Measurements from ENCODE around the gene SNAPC2. TPM values are rescaled to one million over a fixed set of nuclear protein-coding genes. Genes with fewer than 3 reads are reported as not detected.
"Not testable (repeated sequence)": the region's sequence is repeated elsewhere in the genome, so short reads cannot be mapped to it uniquely, and the experiment has no call there.

Gene SNAPC2
- total RNA-seq, 1 experiment from 2014 or later: 23.5 TPM

DNA sequence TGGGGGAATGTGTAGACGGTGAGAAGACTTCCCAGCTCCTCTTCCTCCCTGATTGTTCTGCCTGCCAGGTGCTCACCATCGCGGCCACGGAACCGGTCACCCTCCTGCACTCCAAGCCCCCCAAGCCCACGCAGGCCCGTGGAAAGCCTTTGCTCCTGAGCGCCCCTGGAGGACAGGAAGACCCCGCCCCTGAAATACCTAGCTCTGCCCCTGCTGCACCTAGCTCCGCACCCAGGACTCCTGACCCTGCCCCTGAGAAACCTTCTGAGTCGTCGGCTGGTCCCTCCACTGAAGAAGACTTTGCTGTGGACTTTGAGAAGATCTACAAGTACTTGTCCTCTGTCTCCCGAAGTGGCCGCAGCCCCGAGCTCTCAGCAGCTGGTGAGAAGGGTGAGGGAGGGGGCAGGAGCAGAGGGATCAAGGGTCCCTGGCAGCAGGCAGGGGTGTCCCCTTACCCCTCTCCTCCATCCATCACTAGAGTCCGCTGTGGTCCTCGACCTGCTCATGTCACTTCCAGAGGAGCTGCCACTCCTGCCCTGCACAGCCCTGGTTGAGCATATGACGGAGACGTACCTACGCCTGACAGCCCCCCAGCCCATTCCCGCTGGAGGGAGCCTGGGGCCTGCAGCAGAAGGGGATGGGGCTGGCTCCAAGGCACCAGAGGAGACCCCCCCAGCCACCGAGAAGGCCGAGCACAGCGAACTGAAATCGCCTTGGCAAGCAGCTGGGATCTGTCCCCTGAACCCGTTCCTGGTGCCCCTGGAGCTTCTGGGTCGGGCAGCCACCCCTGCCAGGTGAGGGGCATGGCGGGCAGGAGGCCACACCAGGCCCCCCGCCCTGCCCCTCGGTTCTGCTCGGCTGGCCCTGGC, 2.1 kb downstream of the SNAPC2 start:
- DNase-seq (ENCODE audit: low spot score): no peak

DNA sequence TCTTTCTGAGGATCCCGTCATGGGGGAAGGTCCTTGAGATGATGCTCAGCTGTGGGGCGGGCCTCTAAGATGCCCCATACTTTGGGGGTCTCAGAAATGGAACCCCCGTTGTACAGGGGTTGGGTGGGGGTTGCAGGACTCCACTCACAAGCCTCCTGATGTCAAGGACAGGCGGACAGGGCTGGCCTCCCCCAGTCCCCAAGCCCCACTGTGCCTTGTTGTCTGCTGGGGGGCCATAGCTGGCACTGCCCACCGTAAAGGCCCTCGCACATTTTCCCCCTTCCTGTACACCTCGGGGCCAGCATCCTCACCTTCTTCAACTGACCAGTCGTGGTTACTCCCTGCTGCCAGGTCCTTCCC, 2.7 kb downstream of the SNAPC2 start:
- DNase-seq (ENCODE audit: low spot score): no peak

DNA sequence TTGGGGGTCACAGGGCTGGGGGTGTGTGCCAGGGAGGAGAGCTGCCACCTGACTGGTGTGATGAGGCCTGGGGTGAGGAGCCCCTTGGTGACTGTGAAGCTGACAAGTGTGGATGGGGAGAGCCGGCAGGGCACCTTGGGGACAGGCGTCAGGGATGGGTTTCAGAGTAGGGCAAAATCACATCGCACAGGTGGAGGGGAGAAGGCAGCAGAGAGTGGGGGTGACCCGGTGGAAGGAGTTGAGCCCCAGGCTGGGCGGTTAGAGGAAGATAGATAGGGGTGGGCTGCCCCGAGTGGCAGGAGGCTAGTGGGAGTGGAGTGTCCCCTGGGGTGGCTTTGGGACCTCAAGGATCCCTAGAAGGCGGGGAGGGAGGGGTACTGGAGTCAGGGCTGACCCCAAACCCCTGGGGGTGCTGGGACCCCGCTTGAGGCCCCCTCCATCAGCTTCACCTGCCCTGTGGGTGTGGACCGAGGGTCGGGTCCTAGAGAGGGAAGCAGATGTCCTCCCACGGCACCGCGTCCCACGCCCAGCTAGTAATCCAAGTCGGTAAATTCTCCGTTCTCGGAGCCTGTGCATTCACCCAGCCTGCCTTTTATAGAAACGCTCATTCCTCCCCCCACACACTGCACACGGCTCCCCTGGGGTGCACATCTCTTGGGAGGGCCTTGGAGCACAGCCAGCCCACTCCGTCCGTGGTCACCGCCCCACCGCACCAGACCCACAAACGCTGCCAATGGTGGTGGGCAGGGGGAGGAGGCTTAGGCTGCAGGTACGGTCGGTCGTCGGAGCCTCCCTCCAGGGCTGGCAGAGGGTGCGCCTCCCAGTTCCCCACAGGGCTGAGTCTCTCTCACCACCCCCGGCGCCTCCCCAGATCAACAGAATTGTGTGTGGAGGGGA, 3.4 kb downstream of the SNAPC2 start:
- DNase-seq (ENCODE audit: low spot score): no peak

DNA sequence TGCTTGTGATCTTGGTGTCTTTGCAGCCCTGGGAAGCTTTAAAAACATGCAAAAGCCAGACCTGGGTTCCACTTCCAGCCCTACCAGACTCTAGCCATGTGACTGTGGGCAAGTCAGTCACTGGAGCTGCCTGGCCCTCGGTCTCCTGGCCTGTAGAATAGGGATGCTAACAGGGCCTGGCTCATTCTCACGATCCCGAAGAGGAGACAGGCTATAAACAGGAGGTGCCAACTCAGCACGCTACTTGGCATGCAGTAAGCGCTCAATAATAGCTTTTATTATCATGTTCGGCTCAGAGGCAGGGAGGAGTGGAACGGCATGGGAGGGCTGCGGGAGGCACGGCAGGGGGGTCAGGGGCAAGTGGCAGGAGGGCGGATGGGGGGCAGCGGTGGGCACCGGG, 4.1 kb downstream of the SNAPC2 start:
- DNase-seq (ENCODE audit: low spot score): no peak

DNA sequence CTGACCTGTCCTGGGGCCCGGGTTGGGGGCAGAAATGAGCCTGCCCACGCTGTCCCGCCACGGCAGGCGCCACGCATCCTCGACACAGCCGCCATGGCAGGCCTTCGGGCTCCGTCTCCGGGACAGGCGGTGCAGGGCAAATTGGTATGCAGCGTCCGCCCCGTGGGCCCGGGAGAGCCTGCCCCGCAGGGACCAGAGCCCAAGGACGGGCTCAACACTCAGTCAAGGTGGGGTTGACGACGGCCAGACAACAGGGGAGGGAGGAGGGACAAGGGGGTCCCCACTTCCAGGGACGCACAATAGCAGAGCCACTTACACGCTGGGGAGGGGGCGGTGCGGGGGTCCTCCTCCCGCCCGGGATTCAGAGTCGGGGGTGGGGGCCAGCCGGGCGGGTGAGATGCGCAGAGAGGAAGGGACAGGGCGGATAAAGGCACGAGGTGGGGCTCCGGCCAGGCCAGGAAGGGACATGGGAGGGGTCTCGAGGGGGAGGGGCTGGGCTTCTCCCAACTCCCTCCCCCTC, 4.6 kb downstream of the SNAPC2 start:
- no peak for DNase-seq (ENCODE audit: low spot score)

DNA sequence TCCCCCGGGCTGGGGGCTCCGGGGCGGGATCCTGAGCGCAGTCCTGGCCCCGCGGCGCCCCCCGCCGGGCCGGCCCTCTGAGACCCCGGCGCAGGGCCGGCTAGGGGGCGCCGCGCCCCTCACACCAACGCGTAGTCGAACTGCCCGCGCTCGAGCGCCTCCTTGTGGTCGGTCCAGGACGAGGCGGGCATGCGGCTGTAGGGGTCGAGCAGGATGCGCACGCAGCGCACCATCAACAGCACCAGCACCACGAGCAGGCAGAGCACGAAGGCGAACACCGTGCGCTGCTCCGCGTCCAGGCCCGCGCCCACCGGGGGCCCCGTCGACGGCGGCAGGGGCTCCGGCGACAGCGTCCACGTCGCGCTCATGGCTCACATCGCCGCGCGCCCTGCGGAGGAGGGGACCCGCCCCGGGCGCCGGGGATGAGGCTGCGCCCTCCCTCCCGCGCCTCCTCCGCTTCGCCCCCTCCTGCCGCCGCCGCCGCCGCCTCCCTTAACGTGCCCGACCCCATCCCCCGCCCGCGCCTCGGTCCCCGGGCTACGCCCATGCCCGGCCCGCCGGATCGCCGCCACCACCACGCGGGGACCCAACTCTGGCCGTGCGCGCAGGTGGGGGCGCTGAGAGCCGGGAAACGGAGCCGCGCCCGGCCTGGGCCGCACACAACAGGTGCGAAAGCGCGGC, 5.2 kb downstream of the SNAPC2 start:
- peak; percentile 81 for DNase-seq (ENCODE audit: low spot score)

DNA sequence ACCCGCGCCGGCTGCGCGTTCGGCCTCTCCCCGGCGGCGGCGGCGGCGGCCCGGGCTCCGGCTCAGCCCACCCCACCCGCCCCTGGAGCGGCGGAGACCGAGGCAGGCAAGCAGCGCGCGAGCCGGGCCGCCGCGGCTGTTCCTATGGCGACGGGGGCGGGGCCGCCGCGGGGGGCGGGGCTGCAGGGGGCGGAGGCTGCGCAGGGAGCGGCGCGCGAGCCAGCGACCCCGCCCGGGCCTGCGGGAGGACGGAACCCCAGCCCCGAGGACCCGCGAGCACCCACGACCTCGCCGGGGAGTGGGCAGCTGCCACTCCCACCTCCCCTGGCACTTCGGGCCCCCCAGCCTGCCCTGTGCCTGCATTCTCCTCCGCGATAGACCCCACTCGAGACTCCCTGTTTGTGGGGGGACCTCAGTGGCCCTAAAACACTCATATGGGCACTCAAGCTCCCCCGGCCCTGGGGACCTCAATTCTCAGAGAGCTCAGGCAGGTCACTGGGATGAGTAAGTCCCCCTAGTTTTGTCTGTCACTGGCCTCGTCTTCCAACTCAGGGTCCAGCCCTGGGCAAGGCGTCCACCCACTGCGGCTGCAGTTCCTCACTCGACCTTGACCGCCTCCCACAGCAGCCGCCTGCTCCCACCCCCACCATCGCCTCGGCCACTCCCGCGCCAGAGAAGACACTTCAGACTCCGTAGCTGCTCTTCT, 6.0 kb downstream of the SNAPC2 start, which contains the start of gene CTXN1:
TSS of gene CTXN1 (minus strand) at position 115 of the 706 bp plus-strand sequence. CDS start 597 bp downstream, outside the sequence.
- DNase-seq (ENCODE audit: low spot score): no peak

DNA sequence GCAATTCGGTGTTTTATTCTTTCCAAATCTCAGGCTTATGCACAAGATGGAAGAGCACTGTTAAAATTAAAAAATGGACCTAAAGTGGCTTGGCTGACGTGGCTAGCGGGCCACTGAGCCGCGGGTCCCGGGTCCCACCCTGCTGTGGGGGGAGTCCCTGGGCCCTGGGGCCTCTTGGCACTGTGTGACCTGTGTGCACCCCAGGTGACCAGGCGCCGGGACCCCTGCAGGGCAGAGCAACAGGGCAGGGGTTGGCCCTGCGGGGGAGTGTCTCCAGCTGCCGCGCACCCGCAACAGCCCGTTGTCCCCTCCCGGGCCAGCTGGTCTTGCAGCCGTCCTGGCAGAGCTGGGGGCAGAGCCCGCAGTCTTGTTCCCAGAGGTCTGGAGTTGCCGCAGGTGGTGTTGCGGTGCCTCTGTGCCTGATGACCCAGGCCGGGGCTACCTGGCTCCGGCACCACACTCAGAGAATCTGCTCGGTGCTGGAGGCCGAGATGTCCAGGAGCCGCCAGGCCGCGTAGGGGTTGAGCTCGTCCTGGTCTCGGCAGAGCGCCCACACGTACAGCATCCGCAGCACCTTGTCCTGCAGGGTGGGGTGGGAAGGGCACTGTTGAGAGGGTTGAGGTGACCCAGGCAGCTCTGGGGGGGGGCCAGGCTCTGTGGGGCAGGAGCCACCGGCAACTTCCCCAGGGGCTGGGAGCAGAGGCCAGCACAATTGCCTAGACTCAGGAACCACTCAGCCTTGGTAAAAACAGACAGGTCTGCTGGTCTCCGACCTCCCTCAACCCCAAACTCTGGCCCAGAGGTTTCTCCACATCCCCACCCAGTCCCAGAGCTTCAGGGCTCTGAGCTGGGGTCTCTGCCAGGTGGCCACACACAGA, 6.8 kb downstream of the SNAPC2 start:
- no peak for DNase-seq (ENCODE audit: low spot score)

DNA sequence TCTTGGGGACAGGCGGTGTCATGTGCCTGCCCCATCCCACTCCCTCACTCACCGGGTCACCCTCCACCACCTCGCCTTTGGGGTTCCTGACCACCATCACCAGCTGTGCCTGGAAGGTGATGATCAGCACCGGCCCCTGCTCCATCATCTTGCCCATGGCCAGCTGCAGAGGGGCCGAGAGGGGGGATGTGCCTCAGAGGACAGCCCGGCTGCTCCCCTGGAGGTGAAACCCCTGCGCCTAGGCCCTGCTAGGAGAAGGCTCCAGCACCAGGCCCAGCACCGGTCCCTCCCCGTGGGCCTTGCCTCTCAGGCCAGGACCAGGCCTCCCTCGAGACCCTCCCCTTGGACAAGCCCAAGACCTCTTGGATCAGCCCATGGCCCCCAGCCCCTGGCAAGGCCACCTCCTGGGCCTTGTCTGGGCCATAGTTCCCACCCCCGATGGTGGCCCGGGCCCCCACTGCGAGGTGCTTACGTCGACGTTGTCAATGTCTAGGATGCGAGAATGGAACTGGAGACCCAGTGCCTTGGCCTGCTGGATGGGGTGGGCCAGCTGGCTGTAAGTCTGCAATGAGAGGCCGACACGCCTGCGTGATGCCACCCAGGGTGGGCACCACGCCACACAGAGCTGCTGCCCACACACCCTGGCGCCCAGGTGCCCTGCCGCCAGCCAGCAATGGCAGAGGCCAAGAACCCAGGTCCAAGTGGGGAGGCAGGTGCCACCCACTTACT, 7.6 kb downstream of the SNAPC2 start:
- DNase-seq (ENCODE audit: low spot score): no peak

DNA sequence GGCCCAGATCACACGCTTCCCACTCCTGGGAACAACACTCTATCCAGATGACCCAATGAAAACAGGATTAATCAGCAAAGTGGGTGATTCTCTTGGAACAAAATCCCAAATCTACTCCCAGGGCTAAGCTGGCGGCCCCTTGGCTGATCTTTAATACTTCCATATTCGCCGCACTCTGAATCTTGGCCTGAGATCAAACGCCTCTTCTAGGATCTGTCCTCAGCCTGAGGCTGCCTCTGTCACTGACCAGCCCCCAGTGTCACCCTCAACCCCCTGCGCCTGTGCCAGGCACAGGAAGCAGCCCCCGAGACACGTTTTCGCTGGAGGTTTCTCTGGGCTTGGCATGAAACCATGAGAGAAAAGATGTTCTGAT, 8.2 kb downstream of the SNAPC2 start:
- no peak for DNase-seq (ENCODE audit: low spot score)

DNA sequence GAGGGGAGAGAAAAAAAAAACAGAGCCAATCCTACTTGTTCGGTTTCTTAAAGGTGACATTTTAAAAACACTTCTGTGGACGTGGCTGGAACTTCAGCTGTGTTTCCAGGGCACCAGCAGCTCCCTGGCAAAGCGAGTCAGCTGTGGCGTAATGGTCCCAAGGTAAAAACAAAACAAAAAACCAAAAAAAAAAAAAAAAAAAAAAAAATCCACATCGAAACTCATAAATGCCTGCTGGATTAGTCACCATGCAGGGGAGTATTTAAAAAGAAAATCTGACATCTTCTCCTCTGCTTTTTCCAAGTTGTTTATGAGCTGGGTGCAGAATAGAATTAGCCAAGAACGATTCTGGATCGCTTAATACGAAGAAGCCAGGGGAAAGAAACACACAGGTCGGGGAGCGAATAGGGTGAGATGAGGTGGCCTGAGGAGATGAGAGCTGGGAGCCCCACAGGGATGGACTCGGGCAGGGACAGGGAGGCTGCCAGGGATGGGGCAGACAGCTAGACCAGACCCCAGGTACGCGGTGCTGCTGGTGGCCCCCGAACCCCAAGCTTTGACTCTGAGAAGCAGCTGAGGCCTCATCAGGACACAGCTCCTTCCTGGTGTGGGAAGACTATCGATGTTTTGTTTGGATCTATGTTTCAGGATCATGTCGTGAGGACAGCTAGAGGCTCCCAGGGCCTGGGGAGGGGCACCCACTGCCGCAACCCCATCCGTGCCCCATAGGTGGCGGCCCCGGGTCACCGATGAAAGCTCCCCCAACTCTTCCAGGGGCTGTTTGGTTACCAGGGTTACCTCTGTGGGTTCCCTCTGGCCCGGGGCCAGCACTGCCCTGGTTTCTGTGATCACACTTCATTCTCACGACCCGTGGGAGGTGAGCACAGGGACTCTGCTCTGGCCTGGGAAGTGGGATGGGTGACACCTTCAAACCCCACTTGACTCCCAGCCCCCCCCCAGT, 8.9 kb downstream of the SNAPC2 start:
- DNase-seq (ENCODE audit: low spot score): peak; percentile 69

DNA sequence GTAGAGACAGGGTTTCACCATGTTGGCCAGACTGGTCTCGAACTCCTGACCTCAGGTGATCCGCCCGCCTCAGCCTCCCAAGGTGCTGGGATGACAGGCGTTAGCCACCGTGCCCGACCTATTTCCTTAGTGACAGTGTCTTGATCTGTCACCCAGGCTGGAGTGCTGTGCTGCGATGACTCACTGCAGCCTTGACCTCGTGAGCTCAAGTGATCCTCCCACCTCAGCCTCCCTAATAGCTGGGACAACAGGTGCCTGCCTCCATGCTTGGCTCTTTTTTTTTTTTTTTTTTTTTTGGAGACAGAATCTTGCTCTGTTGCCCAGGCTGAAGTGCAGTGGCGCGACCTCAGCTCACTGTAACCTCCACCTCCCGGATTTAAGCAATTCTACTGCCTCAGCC, 9.9 kb downstream of the SNAPC2 start:
- not testable (repeated sequence) for DNase-seq (ENCODE audit: low spot score)

DNA sequence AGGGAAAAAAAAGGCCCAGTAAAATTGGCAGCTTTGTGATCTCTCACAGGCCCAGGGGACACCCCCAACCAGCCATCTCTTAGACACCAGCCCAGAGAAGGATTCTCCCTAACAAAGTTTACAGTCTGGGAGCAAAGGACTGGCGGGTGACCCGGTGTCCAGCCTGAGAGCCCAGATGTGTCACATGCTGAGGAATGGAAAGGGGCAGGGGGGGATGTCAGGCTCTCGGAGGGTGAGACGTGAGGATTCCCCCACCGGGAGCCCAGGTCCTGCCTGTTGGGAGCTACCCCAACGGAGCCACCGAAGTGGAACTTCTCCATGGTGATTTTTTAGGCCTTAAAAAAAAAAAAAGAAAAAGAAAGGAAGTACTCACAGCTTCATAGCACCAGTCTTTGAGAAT, 10.6 kb downstream of the SNAPC2 start:
- DNase-seq (ENCODE audit: low spot score): no peak

DNA sequence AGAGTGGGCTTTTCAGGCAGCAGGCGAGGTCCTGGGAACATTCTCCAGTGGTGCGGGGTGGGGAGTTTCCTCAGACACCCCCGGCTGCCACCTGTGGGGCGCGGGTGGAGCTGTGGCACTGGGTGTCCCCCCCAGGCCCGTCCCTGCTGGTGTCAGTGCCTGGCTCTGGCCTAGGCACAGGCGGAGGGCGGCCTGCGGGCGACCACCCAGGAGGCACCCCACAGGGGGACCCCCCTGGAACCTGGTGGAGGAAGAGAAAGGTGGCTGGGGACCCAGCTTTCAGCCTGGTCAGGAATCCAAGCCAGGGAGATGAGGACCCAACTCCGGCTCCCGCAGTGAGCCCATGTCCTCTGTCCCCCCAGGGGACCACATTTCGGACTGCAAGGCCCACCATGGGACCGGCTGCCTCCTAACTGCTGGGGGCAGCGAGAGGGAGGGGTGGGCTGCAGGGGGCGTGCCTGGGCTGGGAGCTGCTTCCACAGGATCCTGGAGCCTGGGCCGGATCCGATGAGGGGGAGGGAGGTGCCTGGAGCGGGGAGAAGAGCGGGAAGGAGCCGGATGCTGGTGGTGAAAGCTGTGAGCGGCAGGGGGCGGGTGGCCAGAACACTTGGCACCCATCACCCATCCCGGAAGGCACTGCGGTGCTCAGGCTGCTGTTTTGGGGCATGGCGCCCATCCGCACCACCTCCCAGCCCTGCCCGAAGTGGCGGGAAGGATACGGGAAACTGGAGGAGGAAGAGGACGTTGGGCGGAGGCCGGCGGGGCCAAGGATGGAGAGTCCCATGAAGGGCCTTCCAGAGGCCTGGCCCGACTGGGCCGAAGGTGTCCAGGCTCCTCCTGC, 11.3 kb downstream of the SNAPC2 start:
- no peak for DNase-seq (ENCODE audit: low spot score)

DNA sequence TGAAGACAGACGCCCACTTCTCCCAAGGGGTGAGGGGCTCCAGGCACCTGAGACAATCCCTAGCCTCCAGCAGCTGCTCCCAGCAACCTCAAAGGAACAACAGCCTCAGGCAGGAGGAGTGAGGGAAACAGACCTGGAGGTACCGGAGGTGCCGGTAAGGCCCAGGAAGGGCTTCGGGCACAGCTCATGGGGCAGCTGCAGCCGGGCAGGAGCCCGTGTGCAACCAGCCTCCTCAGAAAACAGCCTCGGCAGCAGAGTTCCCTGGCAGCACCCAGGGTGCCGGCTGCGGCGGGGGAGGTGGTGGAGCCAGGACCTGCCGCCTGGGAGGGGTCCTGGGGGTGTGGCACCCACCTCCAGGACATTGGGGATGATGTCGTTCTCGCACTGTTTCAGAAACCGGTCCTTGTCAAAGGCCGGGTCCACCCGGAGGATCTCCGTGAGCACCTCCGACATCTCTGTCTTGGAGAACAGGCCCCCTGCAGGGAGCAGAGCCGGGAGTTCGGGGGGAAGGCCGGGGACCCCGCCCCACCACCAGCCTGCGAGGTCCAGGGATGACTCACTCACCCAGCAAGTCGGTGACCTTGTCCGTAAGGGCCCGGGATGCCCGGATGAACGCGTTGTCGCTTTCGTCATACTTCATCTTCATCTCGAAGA, 12.3 kb downstream of the SNAPC2 start:
- no peak for DNase-seq (ENCODE audit: low spot score)

DNA sequence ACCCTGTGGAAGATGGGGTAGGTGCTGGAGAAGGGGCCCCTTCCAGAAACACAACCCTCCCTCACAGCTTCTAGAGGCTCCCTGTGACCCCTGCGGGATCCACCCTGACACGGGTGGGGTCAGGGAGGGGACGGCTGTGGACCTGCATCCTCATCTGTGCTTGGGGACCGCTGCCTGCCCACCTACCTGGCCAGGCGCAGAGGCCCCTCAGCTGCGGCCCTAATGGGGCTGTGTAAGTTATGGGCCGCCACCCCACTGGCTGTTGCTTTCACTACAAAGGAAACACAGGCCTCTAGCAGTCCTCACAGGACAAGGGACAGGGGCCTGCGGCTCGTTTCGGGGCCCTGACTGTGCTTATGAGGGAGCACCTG, 12.8 kb downstream of the SNAPC2 start:
- no peak for DNase-seq (ENCODE audit: low spot score)

DNA sequence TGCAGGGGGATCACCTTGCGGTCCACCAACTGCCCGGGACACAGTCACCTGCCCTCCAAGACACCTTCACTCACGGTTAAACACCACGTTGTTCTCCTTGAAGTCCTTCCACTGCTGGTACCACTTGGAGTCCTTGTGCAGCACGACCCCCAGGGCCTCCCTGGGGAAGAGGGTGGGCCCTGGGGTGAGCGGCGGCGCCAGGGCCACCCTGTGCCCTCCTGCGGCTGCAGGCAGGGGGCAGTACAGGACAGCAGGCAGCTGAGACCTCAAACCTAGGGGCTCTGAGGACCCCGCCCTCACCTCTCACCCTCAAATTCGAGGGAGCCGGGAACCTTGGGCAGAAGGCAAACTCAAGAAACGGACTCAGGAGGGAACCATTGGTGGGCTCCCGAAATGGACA, 13.3 kb downstream of the SNAPC2 start:
- no peak for DNase-seq (ENCODE audit: low spot score)
